OCI-LY1 (cell line): ENCODE data around the gene DAZAP2.

Experiments
- H2AFZ ChIP-seq: fragments of 200-600 bp; sonication (generic), shearing (Covaris generic); 2 replicates; pipeline ENCODE4 v1.6.0; 2014; ENCODE audit warnings: antibody characterized with exemption, mild to moderate bottlenecking, low read length
- H3F3A ChIP-seq: fragments of 200-600 bp; sonication (generic), shearing (Covaris generic); 2 replicates; pipeline ENCODE4 v1.6.0; 2014; ENCODE audit warnings: mild to moderate bottlenecking, antibody characterized with exemption, low read length, moderate library complexity; ENCODE audit not compliant: insufficient read depth
- H3K27ac ChIP-seq: fragments of 200-600 bp; sonication (generic); 2 replicates; pipeline ENCODE4 v1.5.1; 2014; ENCODE audit warnings: low read length, mixed run types, mild to moderate bottlenecking, low read depth; ENCODE audit not compliant: poor library complexity, severe bottlenecking
- H3K27me3 ChIP-seq: fragments of 200-600 bp; sonication (generic); 2 replicates; pipeline ENCODE4 v1.6.0; 2014; ENCODE audit warnings: antibody characterized with exemption, mild to moderate bottlenecking, low read length, moderate library complexity; ENCODE audit not compliant: insufficient read depth
- H3K36me3 ChIP-seq: fragments of 200-600 bp; sonication (generic); 2 replicates; pipeline ENCODE4 v1.6.1; 2014; ENCODE audit warnings: mild to moderate bottlenecking, antibody characterized with exemption, low read length, moderate library complexity, mixed read lengths; ENCODE audit not compliant: insufficient read depth
- H3K4me1 ChIP-seq: fragments of 200-600 bp; sonication (generic); 2 replicates; pipeline ENCODE4 v1.5.1; 2014; ENCODE audit warnings: mild to moderate bottlenecking, low read length, moderate library complexity; ENCODE audit not compliant: insufficient read depth, severe bottlenecking
- H3K4me2 ChIP-seq: fragments of 200-600 bp; sonication (generic), shearing (Covaris generic); 2 replicates; pipeline ENCODE4 v1.6.1; 2014; ENCODE audit warnings: low read length
- H3K4me3 ChIP-seq: fragments of 200-600 bp; sonication (generic); 2 replicates; pipeline ENCODE4 v1.5.1; 2014; ENCODE audit warnings: low read length, low read depth, mild to moderate bottlenecking, mixed read lengths; ENCODE audit not compliant: poor library complexity, severe bottlenecking
- H3K79me2 ChIP-seq: fragments of 200-600 bp; shearing (Covaris generic); 2 replicates; pipeline ENCODE4 v1.6.1; 2016; ENCODE audit warnings: mixed run types, low read length, mixed read lengths; ENCODE audit not compliant: insufficient read depth
- H3K9ac ChIP-seq: fragments of 200-600 bp; sonication (generic), shearing (Covaris generic); 2 replicates; pipeline ENCODE4 v1.6.1; 2014; ENCODE audit warnings: mild to moderate bottlenecking, low read length, mixed read lengths
- H3K9me2 ChIP-seq: fragments of 200-600 bp; sonication (generic), shearing (Covaris generic); 2 replicates; pipeline ENCODE4 v1.6.1; 2014; ENCODE audit warnings: low read depth, mild to moderate bottlenecking, low read length, mixed read lengths
- H3K9me3 ChIP-seq: fragments of 200-600 bp; shearing (Covaris generic); 2 replicates; pipeline ENCODE4 v1.6.1; 2014; ENCODE audit warnings: low read length, mixed read lengths
- H4K20me1 ChIP-seq: fragments of 200-600 bp; sonication (generic), shearing (Covaris generic); 2 replicates; pipeline ENCODE4 v1.6.0; 2016; ENCODE audit warnings: mild to moderate bottlenecking, low read length; ENCODE audit not compliant: insufficient read depth
- CTCF ChIP-seq: fragments of 200-600 bp; sonication (generic), shearing (Covaris generic); IDR thresholded peaks from 2 replicates; pipeline ENCODE4 v1.5.1; 2017; ENCODE audit warnings: mild to moderate bottlenecking, antibody characterized with exemption, low read length, moderate library complexity, mixed read lengths
- EZH2 ChIP-seq: fragments of 200-600 bp; sonication (generic), shearing (Covaris generic); IDR thresholded peaks from 2 replicates; pipeline ENCODE4 v1.8.0; 2017; ENCODE audit warnings: borderline replicate concordance, mixed run types, mild to moderate bottlenecking, antibody characterized with exemption, low read length, moderate library complexity, mixed read lengths

DAZAP2 gene

GRCh38 chr12:51275088-51275487 lies 36.5 kb downstream of the DAZAP2 start:
- Histone ChIP-seq H3F3A (no peaks in the 10 kb centered on the region), H2AFZ (no peak overlapping the region), H3K27ac (no peak overlapping the region), H3K79me2 (no peaks in the 10 kb centered on the region), H4K20me1 (no peaks in the 10 kb centered on the region), H3K9me2 (no peaks in the 10 kb centered on the region), H3K36me3 (no peaks in the 10 kb centered on the region), H3K4me3 (no peak overlapping the region), H3K9me3 (no peaks in the 10 kb centered on the region), H3K27me3 (no peaks in the 10 kb centered on the region), H3K4me1 (peaks cover 6% of the 10 kb centered on the region), H3K4me2 (no peak overlapping the region), H3K9ac (no peak overlapping the region)
- TF ChIP-seq EZH2, result no peak
- TF ChIP-seq CTCF, result no peak

GRCh38 chr12:51281202-51281924 lies 42.7 kb downstream of the DAZAP2 start:
- no peak overlapping the region for H3K27ac ChIP-seq

GRCh38 chr12:51285843-51286242 lies 47.2 kb downstream of the DAZAP2 start:
- TF ChIP-seq EZH2 (no peak), CTCF (no peak)
- Histone ChIP-seq H3K9ac (no peak overlapping the region), H3K27ac (no peak overlapping the region), H3K9me2 (no peaks in the 10 kb centered on the region), H3K9me3 (no peaks in the 10 kb centered on the region), H3K36me3 (no peaks in the 10 kb centered on the region), H4K20me1 (no peaks in the 10 kb centered on the region), H3K4me1 (no peaks in the 10 kb centered on the region), H3F3A (no peaks in the 10 kb centered on the region), H3K4me2 (no peak overlapping the region), H2AFZ (no peak overlapping the region), H3K79me2 (no peaks in the 10 kb centered on the region), H3K27me3 (no peaks in the 10 kb centered on the region), H3K4me3 (no peak overlapping the region)

More at GRCh38 chr12:51281202-51281924, 42.7 kb downstream of the DAZAP2 start:
- Histone ChIP-seq H3F3A (no peaks in the 10 kb centered on the region), H2AFZ (no peak overlapping the region), H3K79me2 (no peaks in the 10 kb centered on the region), H4K20me1 (no peaks in the 10 kb centered on the region), H3K4me3 (no peak overlapping the region), H3K27me3 (no peaks in the 10 kb centered on the region), H3K9ac (no peak overlapping the region), H3K4me1 (no peaks in the 10 kb centered on the region), H3K9me2 (no peaks in the 10 kb centered on the region), H3K9me3 (no peaks in the 10 kb centered on the region), H3K4me2 (no peak overlapping the region), H3K36me3 (no peaks in the 10 kb centered on the region)
- no peak for TF ChIP-seq EZH2
- no peak for TF ChIP-seq CTCF
